Measurements from ENCODE around the gene UTP25.

Gene UTP25

DNA sequence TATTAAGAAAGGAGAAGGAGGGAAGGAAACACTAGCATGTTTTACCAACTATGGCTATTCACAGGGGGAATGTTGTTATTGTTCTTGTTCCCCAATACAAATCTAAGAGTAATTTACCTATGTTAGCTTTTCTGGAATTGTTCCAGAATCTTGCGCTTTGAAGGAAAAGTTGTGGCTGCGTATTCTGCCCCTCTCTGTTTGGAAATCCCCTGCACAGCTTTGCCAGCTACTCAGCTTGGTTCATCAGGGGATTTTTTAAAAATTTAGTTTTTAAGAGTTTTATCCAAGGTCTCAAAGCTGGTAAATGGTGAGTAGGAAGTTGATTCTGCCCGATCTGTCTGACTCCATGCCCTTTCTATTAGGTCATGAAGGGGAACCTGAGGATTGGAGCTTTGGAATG lies 12.3 kb upstream of the UTP25 start:
- no peak for TF ChIP-seq CTCF (IDR thresholded peaks at IDR 0.05; ENCODE audit: extremely low read depth, insufficient read depth, missing control alignments)
- DNase-seq (ENCODE audit: low spot score) = no peak
- in situ Hi-C loops (cut with MboI; ENCODE audit: low pct_unique_long_range_greater_than_20kb, low sequenced_read_pairs, unreplicated experiment) = no loop called here

GRCh38 chr1:209815931-209816341 lies 11.8 kb upstream of the UTP25 start:
- DNase-seq (ENCODE audit: low spot score) = no peak
- in situ Hi-C loops (cut with MboI; ENCODE audit: low pct_unique_long_range_greater_than_20kb, low sequenced_read_pairs, unreplicated experiment) = no loop called here
- TF ChIP-seq CTCF (IDR thresholded peaks at IDR 0.05; ENCODE audit: extremely low read depth, insufficient read depth, missing control alignments) = no peak

DNA sequence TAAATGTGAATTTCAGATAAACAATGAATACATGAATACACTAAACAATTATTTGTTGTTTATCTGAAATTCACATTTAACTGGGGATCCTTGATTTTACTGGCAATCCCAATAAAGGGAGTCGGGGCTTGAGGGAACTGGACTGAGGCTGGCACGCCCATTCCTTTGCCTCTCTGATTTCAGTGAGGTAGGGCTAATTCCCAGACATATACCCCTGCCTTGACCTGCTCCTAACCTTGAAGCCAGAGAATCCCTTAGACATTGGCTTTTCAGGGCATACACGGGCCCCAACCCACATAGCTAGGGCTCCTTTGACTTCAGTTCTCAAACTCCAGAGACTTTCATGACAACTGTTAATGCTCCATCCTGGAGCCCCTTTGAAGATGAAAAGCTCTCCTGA lies 10.8 kb upstream of the UTP25 start:
- no peak for TF ChIP-seq CTCF (IDR thresholded peaks at IDR 0.05; ENCODE audit: extremely low read depth, insufficient read depth, missing control alignments)
- in situ Hi-C loops (cut with MboI; ENCODE audit: low pct_unique_long_range_greater_than_20kb, low sequenced_read_pairs, unreplicated experiment) = no loop called here
- no peak for DNase-seq (ENCODE audit: low spot score)

GRCh38 chr1:209817691-209818090 lies 10.1 kb upstream of the UTP25 start:
- in situ Hi-C loops (cut with MboI; ENCODE audit: low pct_unique_long_range_greater_than_20kb, low sequenced_read_pairs, unreplicated experiment) = no loop called here
- no peak for TF ChIP-seq CTCF (IDR thresholded peaks at IDR 0.05; ENCODE audit: extremely low read depth, insufficient read depth, missing control alignments)
- DNase-seq (ENCODE audit: low spot score) = no peak

DNA sequence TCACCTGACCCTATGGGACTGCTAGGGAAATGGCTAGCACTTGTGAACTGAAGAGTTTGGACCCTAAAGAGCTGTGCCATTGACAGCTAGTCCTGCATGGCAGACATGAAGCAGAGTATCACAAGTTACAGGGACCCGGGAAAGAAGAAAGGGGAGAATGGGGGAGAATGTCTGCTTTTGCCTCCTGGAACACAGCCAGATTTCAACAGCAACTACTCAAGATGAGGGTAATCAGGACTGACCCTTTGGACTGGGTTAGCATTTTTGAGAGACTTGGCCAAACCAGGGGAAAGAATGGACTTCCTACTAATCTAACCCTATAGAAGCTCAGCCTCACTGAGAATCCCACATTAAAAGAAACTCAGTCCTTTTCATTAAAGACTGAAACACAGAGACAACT lies 8.7 kb upstream of the UTP25 start:
- TF ChIP-seq CTCF (IDR thresholded peaks at IDR 0.05; ENCODE audit: extremely low read depth, insufficient read depth, missing control alignments) = no peak
- in situ Hi-C loops (cut with MboI; ENCODE audit: low pct_unique_long_range_greater_than_20kb, low sequenced_read_pairs, unreplicated experiment) = no loop called here

GRCh38 chr1:209820986-209821385 lies 6.8 kb upstream of the UTP25 start:
- TF ChIP-seq CTCF (IDR thresholded peaks at IDR 0.05; ENCODE audit: extremely low read depth, insufficient read depth, missing control alignments) = no peak
- no peak for DNase-seq (ENCODE audit: low spot score)
- in situ Hi-C loops (cut with MboI; ENCODE audit: low pct_unique_long_range_greater_than_20kb, low sequenced_read_pairs, unreplicated experiment) = no loop called here

More for the DNA sequence above, 8.7 kb upstream of the UTP25 start:
- DNase-seq (ENCODE audit: low spot score) = no peak

DNA sequence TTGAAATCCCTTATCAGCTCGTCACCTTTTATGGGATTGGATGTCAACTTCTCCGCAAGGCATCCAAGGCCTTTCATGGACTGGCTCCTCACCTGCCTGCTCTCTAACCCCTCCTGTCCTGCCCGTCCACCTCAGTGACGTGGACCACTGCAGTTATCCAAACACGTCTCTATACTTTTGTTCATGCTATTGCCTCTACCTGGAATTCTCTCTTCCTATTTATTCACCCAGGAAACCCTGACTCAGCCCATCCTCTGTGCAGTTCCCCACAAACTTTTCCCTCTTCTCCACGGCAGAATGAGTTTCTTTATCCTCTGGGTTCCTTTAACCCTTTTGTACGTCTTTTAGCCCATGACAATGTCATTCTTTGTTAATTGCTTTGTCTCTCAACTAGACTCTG lies 5.1 kb upstream of the UTP25 start:
- DNase-seq (ENCODE audit: low spot score) = no peak
- in situ Hi-C loops (cut with MboI; ENCODE audit: low pct_unique_long_range_greater_than_20kb, low sequenced_read_pairs, unreplicated experiment) = no loop called here
- no peak for TF ChIP-seq CTCF (IDR thresholded peaks at IDR 0.05; ENCODE audit: extremely low read depth, insufficient read depth, missing control alignments)
